ENCODE measurements around the gene OR1L6. TPM values are rescaled to one million over a fixed set of nuclear protein-coding genes. Genes with fewer than 3 reads are reported as not detected.

Gene OR1L6
- polyA plus RNA-seq, 1 of the 3 experiments (the other 2 are of a cell fraction) = not detected

DNA sequence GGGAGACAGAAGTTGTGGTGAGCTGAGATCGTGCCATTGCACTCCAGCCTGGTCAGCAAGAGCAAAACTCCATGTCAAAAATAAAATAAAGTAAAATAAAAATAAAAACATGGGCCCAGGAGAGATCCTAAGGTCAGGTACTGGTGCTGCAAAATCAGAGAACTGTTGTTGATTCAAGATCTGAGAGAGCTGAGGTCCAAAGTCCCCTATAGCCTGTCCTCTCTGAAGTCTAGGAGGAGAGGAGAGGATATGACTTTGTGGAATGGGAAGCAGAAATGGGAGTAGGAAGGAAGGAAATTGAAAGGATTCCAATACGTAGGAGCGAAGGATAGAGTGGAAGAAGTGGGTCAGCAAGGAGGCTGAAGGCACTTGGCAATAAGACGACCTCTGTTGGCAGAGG is 22.9 kb upstream of the OR1L6 start:
- H3K9me2 ChIP-seq = no peaks in the 10 kb centered on the region
- no peak overlapping the region for H2AFZ ChIP-seq (ENCODE audit: low read depth)
- no peaks in the 10 kb centered on the region for H3F3A ChIP-seq (replicated peaks; ENCODE audit: insufficient read depth)
- no peaks in the 10 kb centered on the region for H3K36me3 ChIP-seq (replicated peaks in 1 of 2; ENCODE audit: control insufficient read depth in 1 of 2, insufficient read depth in 2 of 2, low read length in 1 of 2)
- CTCF ChIA-PET = no interaction called here
- H3K4me2 ChIP-seq = no peak overlapping the region
- POLR2A ChIA-PET = no interaction called here
- WGBS (ENCODE audit: low lambda C conversion rate) = 8% methylated on average over 4 of the region's 4 CpGs
- H4K20me1 ChIP-seq (ENCODE audit: insufficient read depth) = no peaks in the 10 kb centered on the region
- no peak overlapping the region for H3K4me3 ChIP-seq (ENCODE audit: low read depth in 2 of 2, low read length in 1 of 2)
- H3K4me1 ChIP-seq (ENCODE audit: control insufficient read depth in 1 of 2, insufficient read depth in 2 of 2, low read depth in 1 of 2, low read length in 1 of 2) = no peaks in the 10 kb centered on the region
- no peaks in the 10 kb centered on the region for H3K27me3 ChIP-seq (ENCODE audit: insufficient read depth)
- TF ChIP-seq, protein P1, sequence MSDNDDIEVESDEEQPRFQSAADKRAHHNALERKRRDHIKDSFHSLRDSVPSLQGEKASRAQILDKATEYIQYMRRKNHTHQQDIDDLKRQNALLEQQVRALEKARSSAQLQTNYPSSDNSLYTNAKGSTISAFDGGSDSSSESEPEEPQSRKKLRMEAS (IDR thresholded peaks at IDR 0.05; ENCODE audit: low read depth) = no peak
- TF ChIP-seq, protein P2, sequence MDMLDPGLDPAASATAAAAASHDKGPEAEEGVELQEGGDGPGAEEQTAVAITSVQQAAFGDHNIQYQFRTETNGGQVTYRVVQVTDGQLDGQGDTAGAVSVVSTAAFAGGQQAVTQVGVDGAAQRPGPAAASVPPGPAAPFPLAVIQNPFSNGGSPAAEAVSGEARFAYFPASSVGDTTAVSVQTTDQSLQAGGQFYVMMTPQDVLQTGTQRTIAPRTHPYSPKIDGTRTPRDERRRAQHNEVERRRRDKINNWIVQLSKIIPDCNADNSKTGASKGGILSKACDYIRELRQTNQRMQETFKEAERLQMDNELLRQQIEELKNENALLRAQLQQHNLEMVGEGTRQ (IDR thresholded peaks at IDR 0.05; ENCODE audit: borderline replicate concordance, low read depth, low read length) = no peak
- TF ChIP-seq NFIC (IDR thresholded peaks at IDR 0.05; ENCODE audit: borderline replicate concordance) (no peak), TEAD4 (IDR thresholded peaks at IDR 0.05; ENCODE audit: borderline replicate concordance, insufficient read depth) (no peak), TCF12 (IDR thresholded peaks at IDR 0.05) (no peak), NRF1 (IDR thresholded peaks at IDR 0.05; ENCODE audit: low read depth, low read length) (no peak), POLR2AphosphoS5 (IDR thresholded peaks at IDR 0.05; ENCODE audit: low read depth, low read length) (no peak), GABPA (IDR thresholded peaks at IDR 0.05; ENCODE audit: low read depth) (no peak), RFX5 (IDR thresholded peaks at IDR 0.05; ENCODE audit: low read length) (no peak), JUND (IDR thresholded peaks at IDR 0.05) (no peak)
- TF ChIP-seq, protein P3, sequence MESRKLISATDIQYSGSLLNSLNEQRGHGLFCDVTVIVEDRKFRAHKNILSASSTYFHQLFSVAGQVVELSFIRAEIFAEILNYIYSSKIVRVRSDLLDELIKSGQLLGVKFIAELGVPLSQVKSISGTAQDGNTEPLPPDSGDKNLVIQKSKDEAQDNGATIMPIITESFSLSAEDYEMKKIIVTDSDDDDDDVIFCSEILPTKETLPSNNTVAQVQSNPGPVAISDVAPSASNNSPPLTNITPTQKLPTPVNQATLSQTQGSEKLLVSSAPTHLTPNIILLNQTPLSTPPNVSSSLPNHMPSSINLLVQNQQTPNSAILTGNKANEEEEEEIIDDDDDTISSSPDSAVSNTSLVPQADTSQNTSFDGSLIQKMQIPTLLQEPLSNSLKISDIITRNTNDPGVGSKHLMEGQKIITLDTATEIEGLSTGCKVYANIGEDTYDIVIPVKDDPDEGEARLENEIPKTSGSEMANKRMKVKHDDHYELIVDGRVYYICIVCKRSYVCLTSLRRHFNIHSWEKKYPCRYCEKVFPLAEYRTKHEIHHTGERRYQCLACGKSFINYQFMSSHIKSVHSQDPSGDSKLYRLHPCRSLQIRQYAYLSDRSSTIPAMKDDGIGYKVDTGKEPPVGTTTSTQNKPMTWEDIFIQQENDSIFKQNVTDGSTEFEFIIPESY (IDR thresholded peaks at IDR 0.05; ENCODE audit: borderline replicate concordance, low read depth) = no peak
- TF ChIP-seq, protein P4, sequence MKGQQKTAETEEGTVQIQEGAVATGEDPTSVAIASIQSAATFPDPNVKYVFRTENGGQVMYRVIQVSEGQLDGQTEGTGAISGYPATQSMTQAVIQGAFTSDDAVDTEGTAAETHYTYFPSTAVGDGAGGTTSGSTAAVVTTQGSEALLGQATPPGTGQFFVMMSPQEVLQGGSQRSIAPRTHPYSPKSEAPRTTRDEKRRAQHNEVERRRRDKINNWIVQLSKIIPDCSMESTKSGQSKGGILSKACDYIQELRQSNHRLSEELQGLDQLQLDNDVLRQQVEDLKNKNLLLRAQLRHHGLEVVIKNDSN (IDR thresholded peaks at IDR 0.05; ENCODE audit: borderline replicate concordance, low read depth) = no peak
- no peak for DNase-seq
- no peaks in the 10 kb centered on the region for H3K79me2 ChIP-seq (ENCODE audit: insufficient read depth)
- H3K9ac ChIP-seq = no peak overlapping the region
- H3K9me3 ChIP-seq = no peaks in the 10 kb centered on the region
- H3K27ac ChIP-seq (ENCODE audit: low read depth in 2 of 2, low read length in 1 of 2) = no peak overlapping the region

DNA sequence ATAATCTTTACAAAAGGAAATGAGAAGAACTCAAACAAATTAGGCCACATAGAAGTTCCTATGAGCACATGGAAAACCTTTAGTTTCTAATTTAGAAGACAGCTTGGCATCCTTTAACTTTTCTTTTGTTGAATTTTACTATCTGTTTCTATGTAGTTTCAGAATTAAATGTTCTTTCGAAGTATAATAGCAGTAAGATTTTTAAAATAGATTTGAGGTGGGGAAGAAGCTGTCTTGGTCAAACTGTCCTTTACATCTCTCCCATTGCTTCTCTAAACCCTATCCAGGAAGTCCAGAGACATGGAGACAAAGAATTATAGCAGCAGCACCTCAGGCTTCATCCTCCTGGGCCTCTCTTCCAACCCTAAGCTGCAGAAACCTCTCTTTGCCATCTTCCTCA is 18.4 kb upstream of the OR1L6 start, which contains the start of gene OR1L4:
OR1L4 (plus strand) TSS at position 301 of the 400 bp plus-strand sequence; CDS start at position 301, 0 bp downstream.
- ChIA-PET CTCF (no interaction called here), POLR2A (no interaction called here)
- TF ChIP-seq GABPA (IDR thresholded peaks at IDR 0.05; ENCODE audit: low read depth) (no peak), NRF1 (IDR thresholded peaks at IDR 0.05; ENCODE audit: low read depth, low read length) (no peak), TCF12 (IDR thresholded peaks at IDR 0.05) (no peak), YY1 (IDR thresholded peaks at IDR 0.05; ENCODE audit: low read depth) (no peak), RAD21 (IDR thresholded peaks at IDR 0.05; ENCODE audit: low read length) (no peak), CHD2 (IDR thresholded peaks at IDR 0.05; ENCODE audit: low read length, partially characterized antibody) (no peak), MXI1 (IDR thresholded peaks at IDR 0.05; ENCODE audit: low read depth, low read length) (no peak), FOXJ3 (CRISPR knock-in tag; IDR thresholded peaks at IDR 0.05) (no peak), RFX5 (IDR thresholded peaks at IDR 0.05; ENCODE audit: low read length) (no peak)
- TF ChIP-seq, protein P5, sequence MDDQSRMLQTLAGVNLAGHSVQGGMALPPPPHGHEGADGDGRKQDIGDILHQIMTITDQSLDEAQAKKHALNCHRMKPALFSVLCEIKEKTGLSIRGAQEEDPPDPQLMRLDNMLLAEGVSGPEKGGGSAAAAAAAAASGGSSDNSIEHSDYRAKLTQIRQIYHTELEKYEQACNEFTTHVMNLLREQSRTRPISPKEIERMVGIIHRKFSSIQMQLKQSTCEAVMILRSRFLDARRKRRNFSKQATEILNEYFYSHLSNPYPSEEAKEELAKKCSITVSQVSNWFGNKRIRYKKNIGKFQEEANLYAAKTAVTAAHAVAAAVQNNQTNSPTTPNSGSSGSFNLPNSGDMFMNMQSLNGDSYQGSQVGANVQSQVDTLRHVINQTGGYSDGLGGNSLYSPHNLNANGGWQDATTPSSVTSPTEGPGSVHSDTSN (IDR thresholded peaks at IDR 0.05) = no peak
- TF ChIP-seq, protein P6, sequence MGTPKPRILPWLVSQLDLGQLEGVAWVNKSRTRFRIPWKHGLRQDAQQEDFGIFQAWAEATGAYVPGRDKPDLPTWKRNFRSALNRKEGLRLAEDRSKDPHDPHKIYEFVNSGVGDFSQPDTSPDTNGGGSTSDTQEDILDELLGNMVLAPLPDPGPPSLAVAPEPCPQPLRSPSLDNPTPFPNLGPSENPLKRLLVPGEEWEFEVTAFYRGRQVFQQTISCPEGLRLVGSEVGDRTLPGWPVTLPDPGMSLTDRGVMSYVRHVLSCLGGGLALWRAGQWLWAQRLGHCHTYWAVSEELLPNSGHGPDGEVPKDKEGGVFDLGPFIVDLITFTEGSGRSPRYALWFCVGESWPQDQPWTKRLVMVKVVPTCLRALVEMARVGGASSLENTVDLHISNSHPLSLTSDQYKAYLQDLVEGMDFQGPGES (IDR thresholded peaks at IDR 0.05; ENCODE audit: low read depth, low read length) = no peak
- TF ChIP-seq, protein P4 (IDR thresholded peaks at IDR 0.05; ENCODE audit: borderline replicate concordance, low read depth) = no peak
- TF ChIP-seq, protein P3 (IDR thresholded peaks at IDR 0.05; ENCODE audit: borderline replicate concordance, low read depth) = no peak

More for the DNA sequence above, 18.4 kb upstream of the OR1L6 start, which contains the start of gene OR1L4:
- 5% methylated on average over 1 of the region's 1 CpG for WGBS (ENCODE audit: low lambda C conversion rate)
- Histone ChIP-seq H3K9ac (no peak within 1 kb of the TSS), H4K20me1 (ENCODE audit: insufficient read depth) (no peaks in the 10 kb centered on the region), H3K27ac (ENCODE audit: low read depth in 2 of 2, low read length in 1 of 2) (no peak within 1 kb of the TSS), H3K4me2 (no peak within 1 kb of the TSS), H3F3A (replicated peaks; ENCODE audit: insufficient read depth) (no peaks in the 10 kb centered on the region), H3K9me2 (no peaks in the 10 kb centered on the region), H2AFZ (ENCODE audit: low read depth) (no peak within 1 kb of the TSS), H3K79me2 (ENCODE audit: insufficient read depth) (no peaks in the 10 kb centered on the region), H3K4me1 (ENCODE audit: control insufficient read depth in 1 of 2, insufficient read depth in 2 of 2, low read depth in 1 of 2, low read length in 1 of 2) (no peaks in the 10 kb centered on the region), H3K4me3 (ENCODE audit: low read depth in 2 of 2, low read length in 1 of 2) (no peak within 1 kb of the TSS), H3K27me3 (ENCODE audit: insufficient read depth) (no peaks in the 10 kb centered on the region), H3K9me3 (no peaks in the 10 kb centered on the region), H3K36me3 (replicated peaks in 1 of 2; ENCODE audit: control insufficient read depth in 1 of 2, insufficient read depth in 2 of 2, low read length in 1 of 2) (no peaks in the 10 kb centered on the region)
- DNase-seq = no peak
